Prostate gland (tissue), 2 donors: Measurements from ENCODE around the gene SRPK3. TPM values are rescaled to one million over a fixed set of nuclear protein-coding genes. Genes with fewer than 3 reads are reported as not detected.

Source experiments
- DNase-seq: peaks from one replicate; pipeline ENCODE4 v3.0.0-alpha.2; 2019; ENCODE audit warnings: low spot score
- H3K27ac ChIP-seq, 2 donors: fragments of 200-600 bp; sonication (generic); 2 replicates each; pipeline ENCODE4 v1.5.1; 2017 to 2019
- H3K27me3 ChIP-seq: fragments of 200-600 bp; sonication (generic); replicated peaks from 2 replicates; pipeline ENCODE4 v1.5.1; 2019; ENCODE audit not compliant: insufficient read depth
- H3K36me3 ChIP-seq, 2 donors: fragments of 200-600 bp; sonication (generic); 1 replicate in 1 of 2; 2 replicates in 1 of 2; pipeline versions ENCODE4 v1.5.1 to v1.8.1; 2017 to 2019
- H3K4me1 ChIP-seq: fragments of 200-600 bp; sonication (generic); replicated peaks from 2 replicates; pipeline ENCODE4 v1.5.1; 2019
- H3K4me3 ChIP-seq, 2 donors: fragments of 200-600 bp; sonication (generic); 2 replicates each; pipeline ENCODE4 v1.5.1; 2017 to 2019
- H3K9me3 ChIP-seq: fragments of 200-600 bp; sonication (generic); 2 replicates; pipeline ENCODE4 v1.5.1; 2017
- POLR2A ChIP-seq: fragments of 450-650 bp; IDR thresholded peaks from one replicate; pipeline ENCODE4 v1.6.1; 2016; ENCODE audit warnings: antibody characterized with exemption, mild to moderate bottlenecking
- POLR2AphosphoS5 ChIP-seq: sonication (generic); formaldehyde crosslinking; IDR thresholded peaks from one replicate; pipeline ENCODE4 v1.6.1; 2017; ENCODE audit warnings: antibody characterized with exemption
- WGBS: methylation state at CpG from one replicate; pipeline ENCODE4 v1.1.5; 2018; 5-methylcytosine and 5-hydroxymethylcytosine counted together
- intact Hi-C: fragments of 100-400 bp; cut with DNase I; formaldehyde crosslinking; loops from one replicate; pipeline ENCODE4 v1.14.2; 2022
- total RNA-seq, 2 donors: library from RNA; depleted of rRNA; stranded (reverse); fragments of >200 nt; gene quantifications; one replicate each; pipeline ENCODE4 v1.1.0, GENCODE V29; 2016
- TF ChIP-seq, protein P1 (sequence below), 4 experiments: fragments of 200-600 bp in 2 of 4; fragments of 450-650 bp in 2 of 4; sonication (generic) in 2 of 4; IDR thresholded peaks; 1 replicate in 3 of 4; 2 replicates in 1 of 4; pipeline ENCODE4 v1.5.1; 2016 to 2019; ENCODE audit warnings: antibody characterized with exemption in 4 of 4, mild to moderate bottlenecking in 2 of 4, moderate library complexity in 2 of 4

The SRPK3 gene
- total RNA-seq, 2 donors from 2014 or later, result 1.4 to 2.7 TPM

DNA sequence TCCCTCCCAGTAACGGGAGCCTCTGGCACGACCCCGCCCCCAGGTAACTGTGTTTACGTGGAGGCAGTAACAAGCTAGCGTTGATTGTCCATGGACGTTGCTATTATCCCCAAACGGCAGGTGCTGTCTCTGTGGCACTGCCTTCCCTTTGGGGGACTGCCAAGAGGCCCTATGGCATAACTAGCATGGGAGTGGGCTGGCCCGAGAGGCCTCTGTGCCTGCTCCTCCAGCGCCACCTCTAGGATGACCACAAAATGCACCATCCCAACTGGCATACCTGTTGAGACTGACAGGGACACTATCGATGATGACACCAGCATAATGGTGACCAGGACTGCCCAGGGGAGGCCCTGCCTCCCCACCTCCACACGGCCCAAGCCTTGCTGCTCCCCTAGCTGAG lies 1.5 kb downstream of the SRPK3 start:
- Histone ChIP-seq H3K27me3 (no peaks in the 10 kb centered on the region), H3K27ac (no peak overlapping the region), H3K4me1 (no peaks in the 10 kb centered on the region), H3K4me3 (no peak overlapping the region), H3K9me3 (no peaks in the 10 kb centered on the region), H3K36me3 (no peaks in the 10 kb centered on the region)
- TF ChIP-seq, protein P1, sequence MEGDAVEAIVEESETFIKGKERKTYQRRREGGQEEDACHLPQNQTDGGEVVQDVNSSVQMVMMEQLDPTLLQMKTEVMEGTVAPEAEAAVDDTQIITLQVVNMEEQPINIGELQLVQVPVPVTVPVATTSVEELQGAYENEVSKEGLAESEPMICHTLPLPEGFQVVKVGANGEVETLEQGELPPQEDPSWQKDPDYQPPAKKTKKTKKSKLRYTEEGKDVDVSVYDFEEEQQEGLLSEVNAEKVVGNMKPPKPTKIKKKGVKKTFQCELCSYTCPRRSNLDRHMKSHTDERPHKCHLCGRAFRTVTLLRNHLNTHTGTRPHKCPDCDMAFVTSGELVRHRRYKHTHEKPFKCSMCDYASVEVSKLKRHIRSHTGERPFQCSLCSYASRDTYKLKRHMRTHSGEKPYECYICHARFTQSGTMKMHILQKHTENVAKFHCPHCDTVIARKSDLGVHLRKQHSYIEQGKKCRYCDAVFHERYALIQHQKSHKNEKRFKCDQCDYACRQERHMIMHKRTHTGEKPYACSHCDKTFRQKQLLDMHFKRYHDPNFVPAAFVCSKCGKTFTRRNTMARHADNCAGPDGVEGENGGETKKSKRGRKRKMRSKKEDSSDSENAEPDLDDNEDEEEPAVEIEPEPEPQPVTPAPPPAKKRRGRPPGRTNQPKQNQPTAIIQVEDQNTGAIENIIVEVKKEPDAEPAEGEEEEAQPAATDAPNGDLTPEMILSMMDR (IDR thresholded peaks at IDR 0.05), result peak in 1 of 4 experiments; percentile 30
- no peak for TF ChIP-seq POLR2A
- intact Hi-C loops, result no loop called here
- DNase-seq, result no peak
- no CpG with 5 or more reads among the region's 11 CpGs for WGBS

DNA sequence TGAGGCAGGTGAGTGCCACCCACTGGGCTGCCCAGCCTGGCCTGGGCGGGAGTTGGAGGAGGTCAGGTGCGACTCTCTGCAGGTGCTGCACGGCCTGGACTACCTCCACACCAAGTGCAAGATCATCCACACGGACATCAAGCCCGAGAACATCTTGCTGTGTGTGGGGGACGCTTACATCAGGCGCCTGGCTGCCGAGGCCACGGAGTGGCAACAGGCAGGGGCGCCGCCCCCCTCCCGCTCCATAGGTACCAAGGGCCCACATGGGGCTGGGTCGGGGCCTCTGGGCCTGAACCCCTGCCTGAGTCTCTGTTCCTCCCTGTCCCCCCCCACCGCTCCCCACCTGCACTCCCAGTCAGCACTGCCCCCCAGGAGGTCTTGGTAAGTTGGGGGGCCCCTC lies 2.0 kb downstream of the SRPK3 start:
- H3K27me3 ChIP-seq, result no peaks in the 10 kb centered on the region
- H3K9me3 ChIP-seq, result no peaks in the 10 kb centered on the region
- intact Hi-C loops, result no loop called here
- DNase-seq, result no peak
- no CpG with 5 or more reads among the region's 14 CpGs for WGBS
- no peak overlapping the region for H3K27ac ChIP-seq
- TF ChIP-seq POLR2A (no peak), POLR2AphosphoS5 (no peak)
- TF ChIP-seq, protein P1 (IDR thresholded peaks at IDR 0.05), result no peak
- H3K36me3 ChIP-seq, result no peaks in the 10 kb centered on the region
- no peaks in the 10 kb centered on the region for H3K4me1 ChIP-seq
- no peak overlapping the region for H3K4me3 ChIP-seq

DNA sequence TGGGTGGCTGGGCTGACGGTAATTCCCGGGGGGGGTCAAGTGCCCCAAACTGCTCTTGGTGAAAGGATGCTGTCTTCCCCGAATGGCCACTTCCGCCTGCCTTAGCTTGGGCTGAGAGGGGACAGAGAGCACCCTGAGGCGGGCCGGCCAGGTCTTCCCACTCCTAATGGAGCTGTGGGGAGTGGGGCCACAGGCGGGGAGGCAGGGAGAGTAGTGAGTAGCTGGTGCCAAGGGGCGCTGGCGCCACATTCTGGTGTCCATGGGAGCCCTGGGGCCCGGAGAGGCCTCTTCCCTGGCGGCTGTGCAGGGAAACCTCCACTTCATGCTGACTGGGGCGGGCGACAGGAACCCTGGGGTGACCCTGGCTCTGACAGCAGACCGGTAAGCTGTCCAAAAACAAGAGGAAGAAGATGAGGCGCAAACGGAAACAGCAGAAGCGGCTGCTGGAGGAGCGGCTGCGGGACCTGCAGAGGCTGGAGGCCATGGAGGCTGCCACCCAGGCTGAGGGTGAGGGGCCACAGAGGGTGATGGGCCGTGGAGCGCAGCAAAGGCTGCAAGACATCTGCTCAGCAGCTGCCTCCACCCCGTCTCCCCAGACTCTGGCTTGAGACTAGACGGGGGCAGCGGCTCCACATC lies 2.7 kb downstream of the SRPK3 start:
- intact Hi-C loops, result no loop called here
- DNase-seq, result no peak
- Histone ChIP-seq H3K27ac (no peak overlapping the region), H3K9me3 (no peaks in the 10 kb centered on the region), H3K4me1 (no peaks in the 10 kb centered on the region), H3K36me3 (no peaks in the 10 kb centered on the region), H3K4me3 (no peak overlapping the region), H3K27me3 (no peaks in the 10 kb centered on the region)
- TF ChIP-seq POLR2AphosphoS5, result no peak
- TF ChIP-seq, protein P1 (IDR thresholded peaks at IDR 0.05), result no peak
- no peak for TF ChIP-seq POLR2A
- 72% methylated on average over 14 of the region's 24 CpGs for WGBS

DNA sequence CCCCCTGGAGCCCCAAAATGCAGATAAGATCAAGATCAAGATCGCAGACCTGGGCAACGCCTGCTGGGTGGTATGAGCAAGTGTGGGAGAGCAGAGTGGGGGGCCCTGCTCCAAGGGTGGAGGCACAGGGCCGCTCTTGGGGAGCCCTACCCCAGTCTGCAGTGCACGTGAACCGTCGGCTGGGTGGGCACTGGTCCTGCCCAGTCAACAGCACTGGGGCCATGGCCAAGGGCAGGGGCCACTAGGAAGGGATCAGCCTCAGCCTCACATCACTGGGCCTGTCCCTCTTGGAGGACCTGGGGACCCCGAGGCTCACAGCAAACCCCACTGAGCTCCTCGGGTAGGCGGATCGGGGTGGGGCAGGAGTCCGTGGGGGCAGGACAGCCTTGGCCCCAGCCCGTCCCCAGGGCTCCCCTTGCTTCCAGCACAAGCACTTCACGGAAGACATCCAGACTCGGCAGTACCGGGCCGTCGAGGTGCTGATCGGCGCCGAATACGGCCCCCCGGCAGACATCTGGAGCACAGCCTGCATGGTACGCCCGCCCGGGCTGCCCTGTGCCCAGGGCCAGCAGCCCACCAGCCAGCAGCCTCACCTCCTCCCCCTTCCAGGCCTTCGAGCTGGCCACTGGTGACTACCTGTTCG lies 3.6 kb downstream of the SRPK3 start:
- no peaks in the 10 kb centered on the region for H3K9me3 ChIP-seq
- DNase-seq, result no peak
- 89% methylated on average over 24 of the region's 27 CpGs for WGBS
- H3K4me1 ChIP-seq, result no peaks in the 10 kb centered on the region
- no peak overlapping the region for H3K4me3 ChIP-seq
- no peaks in the 10 kb centered on the region for H3K27me3 ChIP-seq
- intact Hi-C loops, result no loop called here
- no peak overlapping the region for H3K27ac ChIP-seq
- TF ChIP-seq, protein P1 (IDR thresholded peaks at IDR 0.05), result no peak
- TF ChIP-seq POLR2AphosphoS5 (no peak), POLR2A (no peak)
- no peaks in the 10 kb centered on the region for H3K36me3 ChIP-seq

DNA sequence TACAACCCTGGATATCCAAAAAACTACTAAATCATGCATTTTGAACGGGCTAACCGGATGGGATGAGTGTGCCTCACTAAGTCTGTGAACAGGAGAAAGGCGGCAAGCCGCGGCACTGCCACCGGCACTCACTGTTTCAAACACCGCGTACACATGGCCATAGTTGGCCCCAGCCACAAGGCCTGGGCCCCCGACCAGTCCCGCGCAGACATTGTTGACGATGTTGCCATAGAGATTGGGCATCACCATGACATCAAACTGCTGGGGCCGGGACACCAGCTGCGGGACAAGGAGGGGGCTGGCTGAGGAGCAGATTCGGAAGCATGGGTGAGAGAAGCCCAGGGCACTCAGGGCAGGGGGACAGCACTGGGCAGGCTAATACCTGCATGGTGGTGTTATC lies 5.8 kb downstream of the SRPK3 start:
- intact Hi-C loops, result no loop called here
- Histone ChIP-seq H3K36me3 (no peaks in the 10 kb centered on the region), H3K9me3 (no peaks in the 10 kb centered on the region), H3K27ac (no peak overlapping the region), H3K4me3 (no peak overlapping the region), H3K4me1 (no peaks in the 10 kb centered on the region), H3K27me3 (no peaks in the 10 kb centered on the region)
- TF ChIP-seq POLR2A (no peak), POLR2AphosphoS5 (no peak)
- TF ChIP-seq, protein P1 (IDR thresholded peaks at IDR 0.05), result no peak
- WGBS, result 80% methylated on average over 12 of the region's 15 CpGs
- no peak for DNase-seq
